ENCODE measurements around the gene GRK1. TPM values are rescaled to one million over a fixed set of nuclear protein-coding genes. Genes with fewer than 3 reads are reported as not detected.
A peak's percentile ranks its signal among the peaks of the same experiment; 100 is the strongest.

Gene GRK1
- total RNA-seq, 5 donors from 2014 or later (not counting 1 experiment from before 2014, with no cell fraction given): not detected

DNA sequence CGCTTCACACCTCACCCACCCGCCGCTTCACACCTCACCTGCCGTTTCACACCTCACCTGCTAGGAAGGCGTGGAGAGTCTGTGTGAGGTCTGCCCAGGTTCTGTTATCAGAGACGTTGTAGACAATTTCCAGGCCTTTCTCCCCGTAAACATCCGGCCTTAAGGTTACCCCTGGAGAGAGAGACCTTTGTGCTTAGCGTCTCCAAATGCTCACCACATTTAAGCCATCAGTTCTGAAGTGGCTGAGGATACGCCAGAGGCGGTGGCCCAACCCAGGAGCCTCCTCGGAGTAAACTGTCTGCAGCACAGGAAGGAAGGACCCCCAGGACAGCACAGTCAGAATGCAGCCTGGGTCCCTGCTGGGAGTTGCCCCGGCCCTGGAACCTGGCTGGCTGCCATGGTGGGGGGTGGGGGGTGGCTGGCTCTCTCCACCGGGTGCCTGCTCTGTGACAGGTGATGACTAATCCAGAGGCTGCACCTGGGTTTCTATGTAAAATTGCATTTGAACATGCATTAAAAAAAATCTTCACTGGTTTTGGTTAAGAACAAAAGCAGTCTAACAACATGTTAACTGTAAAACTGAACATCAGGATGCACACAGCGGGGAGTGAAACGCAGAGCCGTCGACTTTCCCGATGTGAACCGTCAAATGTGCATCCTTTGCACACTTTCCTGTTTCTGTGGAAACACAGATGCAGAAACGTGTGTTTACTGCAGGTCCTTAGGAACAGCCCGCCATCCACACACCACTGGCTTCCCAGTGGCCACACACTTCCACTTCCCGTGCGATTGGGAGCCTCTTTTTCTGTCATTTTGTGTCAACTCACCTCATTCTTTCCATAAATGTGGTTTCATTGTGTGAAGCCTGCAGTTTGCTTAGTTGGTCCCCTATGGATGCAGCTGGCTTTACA, 13.5 kb upstream of the GRK1 start:
- Mint-ChIP-seq H3K4me3 (no peak overlapping the region), H3K4me1 (peaks cover 0 to 6% (median 6%) of the 10 kb centered on the region in 3 donors), H3K36me3 (no peaks in the 10 kb centered on the region), H3K27me3 (no peaks in the 10 kb centered on the region), H3K27ac (peak overlapping the region in 1 of 2 donors; percentile 48), H3K9me3 (no peaks in the 10 kb centered on the region)
- peaks cover 0 to 26% of the 10 kb centered on the region in 2 experiments for H3K4me1 ChIP-seq (ENCODE audit: control insufficient read depth in 1 of 2, extremely low read depth in 1 of 2, insufficient read depth in 2 of 2, low read length in 2 of 2)
- H3K27ac ChIP-seq (ENCODE audit: low read length): peak overlapping the region; percentile 34
- peak; percentile 19 to 48 (median 39) for ATAC-seq (replicated peaks in 1 of 4)
- POLR2A ChIA-PET: no interaction called here
- H3K4me3 ChIP-seq (ENCODE audit: control insufficient read depth in 1 of 2, extremely low read depth in 1 of 2, low read length in 1 of 2): no peak overlapping the region
- CTCF ChIA-PET: no interaction called here
- DNase-seq: peak in 5 of 35 experiments; percentile 9 to 25 (median 15)
- no peaks in the 10 kb centered on the region for H3K9me3 ChIP-seq
- H3K36me3 ChIP-seq (ENCODE audit: control insufficient read depth in 2 of 2, extremely low read depth in 1 of 2, insufficient read depth in 1 of 2, low read length in 1 of 2): no peaks in the 10 kb centered on the region
- H3K27me3 ChIP-seq (replicated peaks in 1 of 2; ENCODE audit: control insufficient read depth in 2 of 2, extremely low read depth in 1 of 2, insufficient read depth in 2 of 2, low read length in 1 of 2): peaks cover 0 to 14% of the 10 kb centered on the region in 2 experiments
- 49% methylated on average over 16 of the region's 24 CpGs for WGBS (ENCODE audit: insufficient coverage)

- Mint-ChIP-seq H3K27ac (no peak overlapping the region), H3K4me1 (peaks cover 0 to 6% (median 6%) of the 10 kb centered on the region in 3 donors), H3K36me3 (no peaks in the 10 kb centered on the region), H3K4me3 (no peak overlapping the region), H3K9me3 (no peaks in the 10 kb centered on the region), H3K27me3 (no peaks in the 10 kb centered on the region)
- ChIA-PET POLR2A (no interaction called here), CTCF (no interaction called here)
- 63% methylated on average over 5 of the region's 9 CpGs for WGBS (ENCODE audit: insufficient coverage)
- no peak for ATAC-seq (replicated peaks in 1 of 4)
- Histone ChIP-seq H3K36me3 (ENCODE audit: control insufficient read depth in 2 of 2, extremely low read depth in 1 of 2, insufficient read depth in 1 of 2, low read length in 1 of 2) (no peaks in the 10 kb centered on the region), H3K9me3 (no peaks in the 10 kb centered on the region), H3K4me3 (ENCODE audit: control insufficient read depth in 1 of 2, extremely low read depth in 1 of 2, low read length in 1 of 2) (no peak overlapping the region), H3K4me1 (ENCODE audit: control insufficient read depth in 1 of 2, extremely low read depth in 1 of 2, insufficient read depth in 2 of 2, low read length in 2 of 2) (peaks cover 0 to 26% of the 10 kb centered on the region in 2 experiments), H3K27me3 (replicated peaks in 1 of 2; ENCODE audit: control insufficient read depth in 2 of 2, extremely low read depth in 1 of 2, insufficient read depth in 2 of 2, low read length in 1 of 2) (peaks cover 0 to 14% of the 10 kb centered on the region in 2 experiments), H3K27ac (ENCODE audit: low read length) (no peak overlapping the region)
- DNase-seq: peak in 1 of 35 experiments; percentile 7
These were observed 12.9 kb upstream of the GRK1 start for GRCh38 chr13:113654175-113654560.

GRCh38 chr13:113654591-113655345, 12.3 kb upstream of the GRK1 start:
- 88% methylated on average over 33 of the region's 39 CpGs for WGBS (ENCODE audit: insufficient coverage)
- no peaks in the 10 kb centered on the region for H3K9me3 ChIP-seq
- H3K4me3 Mint-ChIP-seq: no peak overlapping the region
- H3K27ac ChIP-seq (ENCODE audit: low read length): no peak overlapping the region
- H3K36me3 Mint-ChIP-seq: no peaks in the 10 kb centered on the region
- no peaks in the 10 kb centered on the region for H3K27me3 Mint-ChIP-seq
- H3K27ac Mint-ChIP-seq: no peak overlapping the region
- peaks cover 0 to 14% of the 10 kb centered on the region in 2 experiments for H3K27me3 ChIP-seq (replicated peaks in 1 of 2; ENCODE audit: control insufficient read depth in 2 of 2, extremely low read depth in 1 of 2, insufficient read depth in 2 of 2, low read length in 1 of 2)
- POLR2A ChIA-PET: no interaction called here
- peaks cover 0 to 6% (median 6%) of the 10 kb centered on the region in 3 donors for H3K4me1 Mint-ChIP-seq
- H3K4me1 ChIP-seq (ENCODE audit: control insufficient read depth in 1 of 2, extremely low read depth in 1 of 2, insufficient read depth in 2 of 2, low read length in 2 of 2): peaks cover 0 to 26% of the 10 kb centered on the region in 2 experiments
- H3K4me3 ChIP-seq (ENCODE audit: control insufficient read depth in 1 of 2, extremely low read depth in 1 of 2, low read length in 1 of 2): no peak overlapping the region
- DNase-seq (peak in 2 of 35 experiments; percentile 9 to 21), ATAC-seq (replicated peaks in 1 of 4) (no peak)
- H3K36me3 ChIP-seq (ENCODE audit: control insufficient read depth in 2 of 2, extremely low read depth in 1 of 2, insufficient read depth in 1 of 2, low read length in 1 of 2): no peaks in the 10 kb centered on the region
- no peaks in the 10 kb centered on the region for H3K9me3 Mint-ChIP-seq
- CTCF ChIA-PET: no interaction called here

DNA sequence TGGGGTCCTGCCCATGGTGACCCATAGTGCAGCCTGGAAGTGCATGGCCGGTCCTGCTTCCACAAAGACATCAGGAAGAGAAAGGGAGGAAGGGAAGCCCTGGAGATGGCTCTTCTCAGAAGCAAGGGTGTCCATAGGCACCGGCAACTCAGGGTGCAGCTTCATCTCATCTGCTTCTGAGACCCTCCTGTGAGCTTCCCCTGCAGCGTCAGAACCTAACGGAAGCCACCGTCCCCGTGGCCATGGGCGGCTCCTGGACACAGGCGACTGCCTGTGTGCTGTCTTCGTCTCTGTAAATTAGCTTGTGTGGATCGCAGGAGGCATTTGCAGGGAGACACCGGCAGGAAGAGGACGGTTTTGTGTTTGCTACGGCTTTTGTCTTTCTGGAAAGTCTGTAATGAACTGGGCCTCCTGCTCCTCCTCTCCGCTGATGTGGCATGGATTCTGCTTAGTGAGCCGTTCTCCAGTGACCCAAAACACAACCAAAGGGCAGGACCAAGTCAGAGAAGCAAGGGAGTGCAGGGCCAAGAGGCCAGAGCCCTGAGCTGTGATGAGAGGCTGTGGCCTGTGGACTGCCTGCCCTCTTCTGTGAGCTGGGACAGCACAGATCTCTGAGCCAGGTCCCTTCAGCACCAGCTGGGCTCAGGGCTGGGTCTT, 11.5 kb upstream of the GRK1 start:
- Histone ChIP-seq H3K4me1 (ENCODE audit: control insufficient read depth in 1 of 2, extremely low read depth in 1 of 2, insufficient read depth in 2 of 2, low read length in 2 of 2) (peaks cover 0 to 26% of the 10 kb centered on the region in 2 experiments), H3K4me3 (ENCODE audit: control insufficient read depth in 1 of 2, extremely low read depth in 1 of 2, low read length in 1 of 2) (no peak overlapping the region), H3K27ac (ENCODE audit: low read length) (no peak overlapping the region), H3K27me3 (replicated peaks in 1 of 2; ENCODE audit: control insufficient read depth in 2 of 2, extremely low read depth in 1 of 2, insufficient read depth in 2 of 2, low read length in 1 of 2) (peaks cover 0 to 14% of the 10 kb centered on the region in 2 experiments), H3K36me3 (ENCODE audit: control insufficient read depth in 2 of 2, extremely low read depth in 1 of 2, insufficient read depth in 1 of 2, low read length in 1 of 2) (no peaks in the 10 kb centered on the region), H3K9me3 (no peaks in the 10 kb centered on the region)
- CTCF ChIA-PET: no interaction called here
- DNase-seq (peak in 1 of 35 experiments; percentile 3), ATAC-seq (replicated peaks in 1 of 4) (no peak)
- H3K4me1 Mint-ChIP-seq: peaks cover 0 to 6% (median 6%) of the 10 kb centered on the region in 3 donors
- H3K36me3 Mint-ChIP-seq: no peaks in the 10 kb centered on the region
- H3K4me3 Mint-ChIP-seq: no peak overlapping the region
- POLR2A ChIA-PET: no interaction called here
- 90% methylated on average over 12 of the region's 15 CpGs for WGBS (ENCODE audit: insufficient coverage)
- no peaks in the 10 kb centered on the region for H3K27me3 Mint-ChIP-seq
- no peaks in the 10 kb centered on the region for H3K9me3 Mint-ChIP-seq
- no peak overlapping the region for H3K27ac Mint-ChIP-seq

GRCh38 chr13:113656003-113656588, 10.9 kb upstream of the GRK1 start:
- ChIA-PET POLR2A (no interaction called here), CTCF (no interaction called here)
- Mint-ChIP-seq H3K4me3 (no peak overlapping the region), H3K4me1 (peaks cover 0 to 6% (median 6%) of the 10 kb centered on the region in 3 donors), H3K9me3 (peaks cover 5% of the 10 kb centered on the region in 3 donors), H3K27me3 (no peaks in the 10 kb centered on the region), H3K27ac (no peak overlapping the region), H3K36me3 (no peaks in the 10 kb centered on the region)
- no peak overlapping the region for H3K27ac ChIP-seq (ENCODE audit: low read length)
- peaks cover 0 to 14% of the 10 kb centered on the region in 2 experiments for H3K27me3 ChIP-seq (replicated peaks in 1 of 2; ENCODE audit: control insufficient read depth in 2 of 2, extremely low read depth in 1 of 2, insufficient read depth in 2 of 2, low read length in 1 of 2)
- no peaks in the 10 kb centered on the region for H3K9me3 ChIP-seq
- H3K4me1 ChIP-seq (ENCODE audit: control insufficient read depth in 1 of 2, extremely low read depth in 1 of 2, insufficient read depth in 2 of 2, low read length in 2 of 2): peaks cover 0 to 26% of the 10 kb centered on the region in 2 experiments
- WGBS (ENCODE audit: insufficient coverage): 89% methylated on average over 22 of the region's 25 CpGs
- DNase-seq (peak in 2 of 35 experiments; percentile 5 to 20), ATAC-seq (replicated peaks in 1 of 4) (no peak)
- no peaks in the 10 kb centered on the region for H3K36me3 ChIP-seq (ENCODE audit: control insufficient read depth in 2 of 2, extremely low read depth in 1 of 2, insufficient read depth in 1 of 2, low read length in 1 of 2)
- H3K4me3 ChIP-seq (ENCODE audit: control insufficient read depth in 1 of 2, extremely low read depth in 1 of 2, low read length in 1 of 2): no peak overlapping the region

Data from T-cell (primary cell).